DMS79 (cell line): ENCODE data around the gene QPRT.
A peak's percentile ranks its signal among the peaks of the same experiment; 100 is the strongest.
"Not testable (repeated sequence)": the region's sequence is repeated elsewhere in the genome, so short reads cannot be mapped to it uniquely, and the experiment has no call there.

Experiments
- DNase-seq: peaks from one replicate; lab custom pipeline; 2025; lab: John Stamatoyannopoulos, UW

Gene QPRT

DNA sequence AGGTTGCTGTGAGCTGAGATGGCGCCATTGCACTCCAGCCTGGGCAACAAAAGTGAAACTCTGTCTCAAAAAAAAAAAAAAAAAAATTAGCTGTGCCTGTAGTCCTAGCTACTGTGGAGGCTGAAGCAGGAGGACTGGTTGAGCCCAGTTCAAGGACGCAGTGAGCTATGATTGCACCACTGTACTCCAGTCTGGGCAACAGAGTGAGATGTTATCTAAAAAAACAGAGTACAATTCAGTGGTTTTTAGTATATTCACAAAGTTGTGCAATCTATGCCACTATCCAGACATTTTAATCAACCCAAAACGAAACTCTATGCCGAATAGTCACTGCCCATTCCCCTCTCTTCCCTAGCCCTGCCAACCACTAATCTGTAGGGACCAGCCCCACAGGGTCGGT is 41.7 kb downstream of the QPRT start:
- no peak for DNase-seq

GRCh38 chr16:29721167-29721879 is 42.3 kb downstream of the QPRT start:
- DNase-seq = peak; percentile 68

- DNase-seq = no peak
Observed at GRCh38 chr16:29726845-29727377, 47.9 kb downstream of the QPRT start.

DNA sequence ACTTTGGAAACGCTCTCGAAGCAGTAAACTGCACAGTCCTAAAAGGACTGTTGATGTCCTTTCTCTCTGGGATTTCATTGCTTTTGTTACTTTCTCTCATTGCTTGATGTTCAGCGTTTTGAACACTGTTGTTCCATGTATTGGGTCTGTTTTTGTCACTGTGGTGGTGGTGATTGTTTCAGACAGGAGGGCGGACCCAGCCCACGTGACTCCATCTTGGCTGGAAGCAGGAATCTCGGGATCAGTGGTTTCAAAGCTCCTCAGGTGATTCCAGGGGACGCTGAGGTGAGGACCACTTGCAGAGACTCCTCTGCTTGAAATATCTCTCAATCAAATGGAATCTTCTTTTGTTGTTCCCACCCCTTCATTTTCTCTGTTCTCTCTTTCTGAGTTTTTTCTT is 48.5 kb downstream of the QPRT start:
- DNase-seq = no peak

GRCh38 chr16:29729116-29729521 is 50.1 kb downstream of the QPRT start:
- no peak for DNase-seq

DNA sequence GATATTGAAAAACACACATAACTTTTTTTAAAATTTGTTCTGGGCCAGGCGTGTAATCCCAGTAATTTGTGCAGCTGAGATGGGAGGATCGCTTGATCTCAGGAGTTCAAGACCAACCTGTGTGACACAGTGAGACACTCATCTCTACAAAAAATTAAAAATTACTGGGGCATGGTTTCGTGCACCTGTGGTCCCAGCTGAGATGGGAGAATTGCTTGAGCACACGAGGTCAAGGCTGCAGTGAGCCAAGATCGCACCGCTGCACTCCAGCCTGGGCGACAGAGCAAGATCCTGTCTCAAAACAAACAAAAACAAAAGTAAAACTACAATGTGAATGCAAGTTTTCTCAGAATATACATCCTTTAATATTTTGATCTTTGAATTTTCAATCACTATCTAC is 51.7 kb downstream of the QPRT start:
- no peak for DNase-seq

- not testable (repeated sequence) for DNase-seq
Observed at GRCh38 chr16:29731768-29732601, 53.0 kb downstream of the QPRT start.

- no peak for DNase-seq
Observed at GRCh38 chr16:29734786-29735185, 55.8 kb downstream of the QPRT start.

GRCh38 chr16:29736112-29736511 is 57.1 kb downstream of the QPRT start:
- no peak for DNase-seq

GRCh38 chr16:29736764-29737163 is 57.8 kb downstream of the QPRT start:
- no peak for DNase-seq

DNA sequence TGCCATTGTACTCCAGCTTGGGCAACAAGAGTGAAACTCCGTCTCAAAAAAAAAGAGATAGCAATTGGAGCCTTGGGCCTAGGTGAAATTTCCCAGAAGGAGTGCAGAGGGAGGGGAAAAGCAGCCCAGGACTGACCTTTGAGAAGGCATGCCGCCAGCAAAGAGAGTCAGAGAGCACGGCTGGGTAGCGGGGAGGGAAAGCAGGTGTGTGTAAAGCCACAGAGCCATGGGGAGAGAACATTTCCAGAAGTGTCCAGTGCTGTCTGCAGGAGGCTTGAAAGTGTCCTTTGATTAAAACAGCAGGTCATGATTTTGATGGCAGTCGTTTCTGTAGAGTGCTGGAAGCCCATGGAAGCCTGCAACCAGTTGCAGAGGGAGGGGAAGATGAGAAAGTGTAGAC is 58.7 kb downstream of the QPRT start:
- DNase-seq = no peak

DNA sequence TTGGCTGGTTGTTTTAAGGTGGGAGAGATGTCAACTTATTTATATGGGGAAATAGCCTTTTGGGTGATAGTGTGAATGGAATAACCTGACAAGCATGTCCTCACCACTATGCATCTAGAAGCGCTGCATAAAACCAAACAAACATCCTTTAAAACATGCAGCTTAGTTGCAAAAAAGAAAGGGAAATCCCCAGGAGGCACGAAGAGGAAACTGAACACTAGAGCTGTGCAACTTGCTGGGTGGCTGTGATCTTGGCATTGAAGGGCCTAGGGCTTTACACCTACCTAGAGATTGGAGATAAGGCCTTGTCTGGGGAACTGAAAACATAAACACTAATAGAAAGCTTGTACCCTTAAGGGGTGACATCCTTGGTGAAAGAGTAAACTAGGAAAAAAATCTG is 59.5 kb downstream of the QPRT start:
- DNase-seq = no peak

- DNase-seq = not testable (repeated sequence)
Observed at GRCh38 chr16:29739927-29740629, 61.1 kb downstream of the QPRT start.

DNA sequence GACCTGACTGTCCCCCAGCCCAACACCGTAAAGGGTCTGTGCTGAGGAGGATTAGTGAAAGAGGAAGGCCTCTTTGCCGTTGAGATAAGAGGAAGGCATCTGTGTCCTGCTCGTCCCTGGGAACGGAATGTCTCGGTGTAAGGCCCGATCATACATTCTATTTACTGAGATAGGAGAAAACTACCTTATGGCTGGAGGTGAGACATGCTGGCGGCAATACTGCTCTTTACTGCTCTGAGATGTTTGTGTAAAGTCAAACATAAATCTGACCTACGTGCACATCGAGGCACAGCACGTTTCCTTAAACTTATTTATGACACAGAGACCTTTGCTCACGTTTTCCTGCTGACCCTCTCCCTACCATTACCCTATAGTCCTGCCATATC is 61.6 kb downstream of the QPRT start:
- DNase-seq = not testable (repeated sequence)

- DNase-seq = no peak
Observed at GRCh38 chr16:29742683-29743275, 63.8 kb downstream of the QPRT start.

- no peak for DNase-seq
Observed at GRCh38 chr16:29743475-29743826, 64.5 kb downstream of the QPRT start.

DNA sequence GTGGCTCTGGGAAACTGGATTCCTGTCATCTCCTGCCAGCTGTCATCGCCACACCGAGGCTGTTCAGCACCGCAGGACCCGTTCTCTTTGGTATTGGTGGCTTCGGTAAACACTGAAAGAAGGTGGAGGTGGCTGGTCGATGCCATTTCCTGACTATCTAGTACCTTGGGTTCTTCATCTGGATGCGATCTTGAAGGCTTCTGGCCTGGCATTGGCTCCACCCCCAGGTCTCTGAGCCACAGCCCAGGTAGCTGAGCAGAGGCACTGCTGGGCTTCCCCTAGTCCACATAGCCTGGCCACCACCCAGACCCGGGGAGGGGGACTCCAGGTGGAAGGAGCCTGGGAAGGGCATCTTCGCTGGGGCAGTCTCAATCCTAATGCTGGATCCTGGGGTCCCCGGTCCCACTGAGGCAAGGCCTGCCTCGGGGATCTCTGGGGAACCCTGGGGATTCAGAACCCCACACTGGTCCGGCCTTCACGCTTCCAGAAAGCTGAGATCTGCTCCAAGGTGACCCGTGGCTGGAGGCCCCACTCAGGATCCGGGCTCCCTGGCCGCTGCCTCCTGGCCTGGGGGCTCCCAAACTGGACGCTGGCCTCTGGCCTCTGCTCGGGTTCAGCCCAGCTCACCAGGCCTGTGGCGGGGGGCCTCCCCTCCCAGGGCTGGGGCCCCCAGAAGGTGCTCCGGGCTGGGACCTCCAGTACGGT is 65.0 kb downstream of the QPRT start:
- no peak for DNase-seq

DNA sequence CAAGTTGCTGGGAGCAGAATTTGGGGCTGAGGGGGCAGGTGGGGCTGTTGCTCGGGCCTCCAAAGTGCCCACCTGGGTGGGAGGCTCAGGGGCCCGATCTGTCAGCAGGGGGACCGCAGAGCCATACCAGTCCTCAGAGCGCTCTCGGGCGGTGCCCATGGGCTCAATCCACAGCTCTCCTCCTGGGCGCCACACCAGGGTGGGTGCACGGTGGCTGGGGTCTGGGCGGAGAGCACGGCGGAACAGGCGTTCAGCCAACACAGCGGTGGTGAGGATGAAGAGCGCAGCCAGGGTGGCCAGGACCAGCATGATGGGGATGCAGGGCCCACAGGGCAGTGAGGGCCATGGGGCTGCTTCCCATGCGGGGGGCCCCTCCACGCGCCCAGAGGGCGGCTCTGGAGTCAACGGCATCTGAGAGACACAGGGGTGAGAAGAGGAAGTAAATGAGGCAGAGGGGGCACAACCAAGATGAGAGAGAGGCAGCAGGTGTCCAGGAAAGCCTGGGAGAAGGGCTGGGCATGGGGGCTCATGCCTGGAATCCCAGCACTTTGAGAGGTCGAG is 65.6 kb downstream of the QPRT start:
- no peak for DNase-seq

DNA sequence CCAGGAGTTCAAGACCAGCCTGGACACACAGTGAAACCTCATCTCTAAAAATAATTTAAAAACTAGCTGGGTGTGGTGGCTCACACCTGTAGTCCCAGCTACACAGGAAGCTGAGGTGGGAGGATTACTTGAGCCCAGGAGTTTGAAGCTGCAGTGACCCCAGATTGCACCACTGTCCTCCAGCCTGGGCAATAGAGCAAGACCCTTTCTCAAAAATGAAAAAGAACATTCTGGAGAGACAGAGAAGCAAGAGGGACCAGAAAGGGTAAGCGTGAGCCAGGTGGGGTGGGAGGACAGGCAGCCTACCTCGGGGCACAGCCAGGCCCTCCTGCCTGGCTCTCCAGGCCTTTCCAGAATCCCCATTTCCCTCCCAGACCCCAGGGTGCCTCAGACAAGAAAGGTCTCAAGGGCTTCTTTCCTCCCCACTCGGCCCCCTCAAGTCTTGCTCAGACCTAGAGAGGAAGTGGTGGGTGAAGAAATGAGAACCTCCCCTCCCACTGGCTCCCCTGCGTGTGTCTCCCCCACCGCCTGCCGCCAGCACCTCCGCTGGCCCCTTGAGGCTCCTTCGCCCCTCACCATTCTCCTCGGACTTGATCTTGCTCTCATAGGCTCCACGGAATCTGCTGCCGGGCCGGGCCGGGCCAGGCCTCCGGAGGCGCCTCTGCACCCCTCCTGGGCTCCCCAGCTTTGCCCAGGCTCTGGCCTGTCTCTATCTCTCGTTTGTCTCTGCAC is 66.3 kb downstream of the QPRT start:
- DNase-seq = no peak

GRCh38 chr16:29745853-29746345 is 66.9 kb downstream of the QPRT start, which contains the start of gene C16orf54:
Gene C16orf54 (minus strand): TSS chr16:29745990. CDS start chr16:29744951, 1,039 bp downstream.
- DNase-seq = no peak
